GM18507 (cell line): Measurements from ENCODE around the gene ZNRF1.
"Not testable (repeated sequence)": the region's sequence is repeated elsewhere in the genome, so short reads cannot be mapped to it uniquely, and the experiment has no call there.

Source experiments
- DNase-seq: peaks from one replicate; pipeline ENCODE4 v3.0.0; 2011; ENCODE audit warnings: low read depth; ENCODE audit not compliant: insufficient read length; ENCODE audit errors: extremely low spot score
- FAIRE-seq: peaks from 2 replicates; lab custom pipeline; 2011; peaks lifted over from hg19 to GRCh38; lab: Jason Lieb, UNC

Gene ZNRF1

GRCh38 chr16:75089486-75090202 is 90.8 kb downstream of the ZNRF1 start:
- FAIRE-seq, result no peak
- DNase-seq, result no peak

DNA sequence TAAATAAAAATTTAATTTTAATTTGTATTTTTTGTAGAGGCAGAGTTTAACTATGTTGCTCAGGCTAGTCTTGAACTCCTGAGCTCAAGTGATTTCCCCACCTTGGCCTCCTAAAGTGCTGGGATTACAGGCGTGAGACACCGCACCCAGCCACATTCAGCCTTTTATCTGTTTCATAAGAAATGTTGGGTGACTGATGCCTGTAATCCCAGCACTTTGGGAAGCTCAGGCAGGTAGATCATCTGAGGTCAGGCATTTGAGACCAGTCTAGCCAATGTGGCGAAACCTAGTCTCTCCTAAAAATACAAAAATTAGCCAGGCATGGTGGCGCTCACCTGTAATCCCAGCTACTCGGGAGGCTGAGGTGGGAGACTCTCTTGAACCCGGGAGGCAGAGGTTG is 92.1 kb downstream of the ZNRF1 start:
- FAIRE-seq, DNase-seq: not testable (repeated sequence)

DNA sequence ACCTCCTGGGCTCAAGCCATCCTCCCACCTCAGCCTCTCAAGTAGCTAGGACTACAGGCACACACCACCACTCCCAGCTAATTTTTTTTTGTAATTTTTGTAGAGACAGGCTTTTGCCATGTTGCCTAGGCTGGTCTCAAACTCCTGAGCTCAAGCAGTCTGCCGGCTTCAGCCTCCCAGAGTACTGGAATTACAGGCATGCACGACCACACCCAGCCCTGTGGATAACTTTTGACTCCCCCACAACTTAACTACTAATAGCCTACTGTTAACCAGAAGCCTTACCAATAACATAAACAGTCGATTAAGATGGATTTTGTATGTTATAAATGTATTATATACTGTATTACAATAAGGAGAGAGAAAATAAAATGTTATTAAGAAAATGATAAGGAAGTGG is 92.8 kb downstream of the ZNRF1 start:
- FAIRE-seq, DNase-seq: not testable (repeated sequence)

- FAIRE-seq, result no peak
- no peak for DNase-seq
Observed at GRCh38 chr16:75092777-75093176, 94.0 kb downstream of the ZNRF1 start.

DNA sequence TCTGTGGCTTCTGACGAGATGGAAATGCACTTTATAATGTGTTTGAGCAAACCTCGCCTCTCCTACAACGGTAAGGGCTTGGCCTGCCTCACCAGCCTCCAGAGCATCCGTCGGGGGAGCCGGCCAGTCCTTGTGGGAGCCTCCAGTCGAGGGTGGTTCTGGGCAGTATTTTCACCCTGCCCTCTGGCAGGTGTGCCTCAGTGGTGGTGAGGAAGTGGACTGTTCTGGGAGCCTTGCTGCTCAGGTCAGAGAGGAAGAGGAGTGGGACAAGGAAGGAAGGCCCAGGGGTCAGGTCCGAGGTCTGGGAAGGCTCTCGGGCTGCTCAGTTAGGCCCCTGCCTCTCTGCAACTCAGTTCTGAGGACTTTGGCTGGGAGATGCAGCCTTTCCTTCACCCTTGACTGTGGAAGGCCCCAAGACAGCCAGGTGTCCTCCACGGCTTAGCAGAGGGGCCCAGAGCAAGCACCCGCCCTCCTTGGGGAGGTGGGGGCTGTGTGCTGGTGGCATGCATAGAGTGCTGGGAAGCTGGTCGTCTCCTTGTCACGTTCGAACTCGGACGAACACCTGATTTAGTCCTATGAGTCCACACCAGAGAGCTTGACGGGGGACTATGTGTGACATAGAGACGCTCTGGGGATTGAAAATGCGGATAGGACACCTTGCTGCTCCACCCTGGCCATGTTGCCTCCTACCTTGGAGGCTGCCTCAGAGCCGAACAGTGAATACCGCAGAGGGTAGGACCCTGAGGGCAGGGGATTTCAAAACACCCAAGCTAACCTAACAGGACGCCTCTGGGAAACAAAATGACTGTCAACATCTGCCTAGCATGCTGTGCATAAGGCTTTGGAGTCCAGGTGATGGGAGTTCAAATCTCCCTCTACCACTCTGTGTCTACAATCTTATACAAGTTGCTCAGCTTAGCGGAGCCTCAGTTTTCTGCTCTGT is 95.0 kb downstream of the ZNRF1 start:
- DNase-seq (no peak), FAIRE-seq (no peak)

- FAIRE-seq (no peak), DNase-seq (no peak)
Observed at GRCh38 chr16:75095204-75095621, 96.4 kb downstream of the ZNRF1 start.

DNA sequence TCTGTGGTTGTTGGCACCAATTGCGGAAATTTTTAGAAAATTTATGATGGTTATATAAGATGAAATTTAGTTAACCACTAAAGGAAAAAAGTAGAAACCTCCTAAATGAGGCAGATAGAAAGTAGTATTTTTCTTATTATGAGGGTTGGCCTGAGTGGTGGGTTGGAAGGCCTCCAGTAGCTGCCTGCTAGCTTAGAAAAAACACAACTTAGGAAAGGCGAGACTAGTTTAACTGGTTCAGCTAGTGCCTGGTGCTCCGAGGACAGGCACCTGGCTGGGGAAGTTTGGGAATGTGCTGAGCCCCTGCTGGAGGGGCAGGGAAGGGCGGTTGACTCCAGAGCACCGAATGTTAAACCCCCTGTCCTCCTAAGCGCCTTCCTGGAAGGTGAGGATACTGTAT is 97.8 kb downstream of the ZNRF1 start:
- FAIRE-seq (no peak), DNase-seq (no peak)

DNA sequence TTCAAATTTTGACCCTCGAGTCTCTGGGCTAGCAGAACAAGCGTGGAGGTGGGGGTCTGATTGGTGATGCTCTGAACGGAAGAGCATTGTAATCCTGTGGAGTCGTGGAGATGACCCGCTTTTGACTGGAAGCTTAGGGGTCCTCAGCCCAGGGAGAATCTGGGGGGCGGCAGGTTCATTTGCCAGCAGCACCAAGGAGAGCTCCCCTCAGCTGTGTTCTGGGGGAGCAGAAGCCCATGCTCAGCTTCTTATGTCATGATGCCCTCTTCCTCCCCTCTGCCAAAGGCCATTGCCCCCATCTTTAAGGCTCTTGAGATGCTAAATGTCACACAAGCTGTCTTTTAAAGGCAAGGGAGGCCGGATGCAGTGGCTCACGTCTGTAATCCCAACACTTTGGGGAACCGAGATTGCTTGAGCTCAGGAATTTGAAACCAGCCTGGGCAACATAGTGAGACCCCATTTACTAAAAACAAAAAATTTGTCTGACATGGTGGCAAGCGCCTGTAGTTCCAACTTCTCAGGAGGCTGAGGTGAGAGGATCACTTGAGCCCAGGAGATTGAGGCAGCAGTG is 98.5 kb downstream of the ZNRF1 start:
- FAIRE-seq, result no peak

GRCh38 chr16:75097941-75098901 is 99.4 kb downstream of the ZNRF1 start:
- DNase-seq (no peak), FAIRE-seq (peak; percentile 18)

More for the DNA sequence above, 98.5 kb downstream of the ZNRF1 start:
- no peak for DNase-seq

- no peak for FAIRE-seq
Observed at GRCh38 chr16:75099075-75099667, 100.3 kb downstream of the ZNRF1 start.

DNA sequence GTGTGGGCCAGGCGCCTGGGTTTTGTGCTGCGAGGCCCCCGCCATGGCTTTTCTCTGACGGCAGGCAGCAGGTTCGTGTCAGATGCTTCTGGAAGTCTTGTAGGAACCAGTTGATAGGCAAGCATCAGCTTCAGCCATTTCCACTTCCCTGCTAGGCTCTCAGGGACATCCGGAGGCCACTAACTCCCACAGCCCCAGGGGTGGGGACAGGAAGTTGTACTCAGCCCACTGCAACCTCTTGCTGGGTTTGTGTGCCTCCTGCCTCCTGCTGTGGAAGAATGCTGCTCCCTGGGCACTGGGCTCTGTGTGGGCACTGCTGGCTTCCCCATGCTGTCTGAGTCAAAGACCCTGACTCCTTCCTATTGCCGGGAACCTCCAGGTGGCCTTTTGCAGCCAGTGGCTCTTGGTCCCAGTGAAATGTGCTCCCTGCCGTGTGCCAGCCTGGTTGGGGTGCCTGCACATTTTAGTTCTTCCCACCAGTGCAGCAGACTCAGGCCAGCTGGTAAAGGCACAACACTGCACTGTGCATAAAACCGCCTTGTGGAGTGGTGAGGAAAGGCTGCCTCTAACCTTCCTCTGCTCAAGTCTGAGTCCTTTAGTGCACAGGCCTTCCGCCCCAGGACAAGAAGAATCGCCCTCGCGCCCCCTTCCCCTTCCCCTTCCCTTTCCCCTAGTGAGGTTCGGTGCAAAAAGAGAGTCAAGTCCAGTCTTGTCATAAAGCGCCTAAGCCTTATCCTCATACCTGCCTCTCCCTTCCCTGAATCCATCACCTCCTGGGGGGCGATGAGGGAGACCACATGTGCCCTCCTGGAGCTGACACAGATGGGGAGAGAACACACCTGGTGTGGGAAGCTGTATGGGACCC is 101.1 kb downstream of the ZNRF1 start:
- DNase-seq, result no peak
- peak; percentile 79 for FAIRE-seq

More at GRCh38 chr16:75099075-75099667, 100.3 kb downstream of the ZNRF1 start:
- DNase-seq, result no peak

DNA sequence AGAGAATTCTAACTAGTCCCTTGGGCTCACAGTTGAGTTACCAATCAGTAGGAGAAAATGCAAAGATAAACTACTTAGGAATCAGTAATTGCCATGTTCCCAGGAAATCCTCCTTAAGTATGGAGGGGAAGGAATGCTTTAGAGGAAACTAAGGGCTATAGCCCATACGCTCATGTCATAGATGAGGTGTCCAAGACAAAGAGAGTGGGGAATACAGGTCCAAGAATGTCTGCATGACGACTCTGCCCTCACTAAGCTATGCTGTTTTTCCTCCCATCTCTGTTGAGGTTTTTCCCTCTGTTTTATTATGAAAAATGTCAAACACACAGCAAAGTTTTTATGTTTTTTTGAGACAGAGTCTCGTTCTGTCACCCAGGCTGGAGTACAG is 101.8 kb downstream of the ZNRF1 start:
- DNase-seq, result no peak

GRCh38 chr16:75101635-75102034 is 102.8 kb downstream of the ZNRF1 start:
- no peak for FAIRE-seq
- no peak for DNase-seq

More for the DNA sequence above, 101.8 kb downstream of the ZNRF1 start:
- FAIRE-seq, result no peak

DNA sequence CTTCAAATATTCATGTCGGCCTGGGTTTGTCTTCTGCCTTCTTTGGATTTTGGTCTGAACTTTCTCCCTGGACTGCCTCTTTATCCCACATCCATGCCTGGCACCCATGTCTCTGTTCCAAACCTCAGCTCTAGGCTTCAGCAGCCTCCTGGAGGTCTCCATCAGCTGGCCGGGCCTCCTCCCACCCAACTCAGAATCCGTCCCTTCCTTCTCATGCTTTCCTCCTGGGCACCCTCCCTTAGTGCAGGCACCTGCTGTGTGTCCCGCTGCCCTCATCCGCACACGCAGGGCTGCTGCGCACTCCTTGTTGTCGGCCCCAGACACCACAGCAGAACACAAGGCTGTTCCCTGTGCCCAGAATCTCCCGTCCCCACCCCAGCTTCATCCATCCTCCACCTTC is 103.8 kb downstream of the ZNRF1 start:
- FAIRE-seq, result no peak

DNA sequence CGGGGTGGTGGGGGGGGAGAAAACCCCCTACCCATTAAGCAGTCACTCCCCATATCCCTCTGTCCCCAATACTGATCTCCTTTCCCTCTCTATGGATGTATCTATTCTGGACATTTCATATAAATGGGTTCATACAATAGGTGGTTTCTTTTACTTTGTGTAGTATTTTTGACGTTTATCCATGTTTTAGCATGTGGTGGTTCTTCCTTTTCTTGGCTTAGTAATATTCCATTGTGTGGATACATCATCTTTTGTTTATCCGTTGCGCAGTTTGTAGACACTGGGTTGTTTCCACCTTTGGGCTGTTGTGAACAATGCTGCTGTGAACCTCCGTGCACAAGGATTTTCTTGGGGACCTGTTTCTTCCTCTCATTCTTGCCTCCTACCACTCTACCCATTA is 105.2 kb downstream of the ZNRF1 start:
- DNase-seq (no peak), FAIRE-seq (no peak)

More for the DNA sequence above, 103.8 kb downstream of the ZNRF1 start:
- no peak for DNase-seq

- no peak for DNase-seq
- FAIRE-seq, result no peak
Observed at GRCh38 chr16:75104836-75105235, 106.0 kb downstream of the ZNRF1 start.

DNA sequence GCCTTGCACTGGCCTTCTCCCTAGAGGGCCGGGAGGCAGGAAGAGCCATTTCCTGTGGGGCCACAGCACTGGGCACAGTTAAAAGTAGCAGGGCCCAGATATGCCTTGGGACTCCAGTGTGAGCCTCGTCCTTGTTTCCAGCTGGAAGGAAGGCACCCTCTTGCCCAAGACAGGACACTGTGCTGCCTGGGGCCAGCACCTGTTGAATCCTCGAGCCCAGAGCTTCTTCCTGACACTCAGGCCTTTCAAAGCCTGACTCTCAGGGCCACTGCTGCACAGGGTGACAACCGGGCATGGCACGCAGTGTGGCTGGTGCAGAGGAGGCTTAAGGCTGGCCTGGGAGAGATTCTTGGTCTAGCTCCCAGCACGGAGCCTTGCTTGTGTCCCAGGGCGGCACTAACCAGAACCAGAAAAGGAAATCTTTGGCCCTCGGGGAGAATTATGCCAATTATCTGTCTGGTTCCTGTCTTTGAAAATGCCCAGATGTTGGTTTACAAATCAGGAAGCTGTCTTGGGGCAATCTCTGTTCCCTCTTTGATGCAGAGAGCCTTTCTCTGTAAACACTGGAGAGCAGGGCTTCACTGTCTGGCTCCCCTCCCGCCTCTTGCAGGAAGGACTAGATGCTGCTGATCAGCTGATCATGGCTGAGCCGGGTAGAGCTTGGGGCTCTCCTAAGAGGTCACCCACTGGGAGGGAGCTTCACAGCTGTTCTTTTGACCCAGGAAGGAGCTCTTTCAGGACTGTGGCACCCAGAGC is 106.7 kb downstream of the ZNRF1 start:
- DNase-seq, result no peak
- peak; percentile 26 for FAIRE-seq
